GM18498 (cell line): Measurements from ENCODE around the gene CNNM3.
A peak's percentile ranks its signal among the peaks of the same experiment; 100 is the strongest.

Source experiments
- ATAC-seq: cut with Tn5 transposase; IDR thresholded peaks from one replicate; pipeline ENCODE4 v1.9.1; 2021; ENCODE audit warnings: mild to moderate bottlenecking, moderate library complexity; ENCODE audit not compliant: unreplicated experiment

The CNNM3 gene

DNA sequence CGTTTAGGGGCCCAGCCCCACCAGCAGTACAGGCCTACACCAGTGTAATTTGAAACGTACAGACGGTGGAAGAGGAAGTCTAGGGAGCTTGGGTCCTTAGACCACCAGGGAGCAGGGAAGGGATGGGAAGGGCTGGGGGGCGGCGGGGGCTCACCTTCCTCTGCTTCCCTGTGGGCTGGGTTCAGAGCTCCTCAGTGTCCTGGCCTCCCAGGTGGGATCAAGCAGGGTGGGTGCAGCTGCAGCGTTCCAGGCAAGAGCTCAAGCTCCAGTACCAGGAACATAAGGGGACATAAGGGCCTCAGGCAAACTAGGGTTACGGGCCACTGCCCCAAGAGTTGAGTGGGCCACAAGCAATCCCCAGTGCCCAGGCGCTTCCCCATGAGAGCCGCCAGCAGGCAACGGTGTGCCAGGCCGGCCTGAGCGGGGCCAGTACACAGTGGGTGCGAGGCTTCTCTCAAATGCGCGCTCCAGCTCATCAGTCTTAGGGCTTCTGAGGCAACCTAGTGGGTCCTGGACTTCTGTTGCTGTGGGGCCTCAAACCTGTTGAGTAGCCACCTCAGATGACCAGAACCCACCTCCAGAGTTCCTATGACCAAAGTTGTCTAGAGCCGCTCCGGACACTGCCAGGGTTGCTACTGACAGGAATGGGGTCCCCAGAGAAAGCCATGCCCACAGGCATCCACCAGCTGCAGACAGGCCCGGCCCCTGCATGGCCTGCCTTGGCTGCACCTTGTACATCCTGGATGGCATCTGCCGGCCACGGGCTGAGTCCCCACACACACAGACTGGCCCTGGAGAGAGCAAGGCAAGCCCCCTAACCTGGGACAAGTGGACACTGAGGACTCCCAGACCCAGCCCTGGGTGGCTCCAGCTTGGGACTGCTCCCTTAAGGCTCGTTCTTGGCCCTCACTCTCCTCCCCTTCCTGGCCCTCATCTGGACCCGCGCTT, 22.6 kb downstream of the CNNM3 start:
- ATAC-seq, result no peak

DNA sequence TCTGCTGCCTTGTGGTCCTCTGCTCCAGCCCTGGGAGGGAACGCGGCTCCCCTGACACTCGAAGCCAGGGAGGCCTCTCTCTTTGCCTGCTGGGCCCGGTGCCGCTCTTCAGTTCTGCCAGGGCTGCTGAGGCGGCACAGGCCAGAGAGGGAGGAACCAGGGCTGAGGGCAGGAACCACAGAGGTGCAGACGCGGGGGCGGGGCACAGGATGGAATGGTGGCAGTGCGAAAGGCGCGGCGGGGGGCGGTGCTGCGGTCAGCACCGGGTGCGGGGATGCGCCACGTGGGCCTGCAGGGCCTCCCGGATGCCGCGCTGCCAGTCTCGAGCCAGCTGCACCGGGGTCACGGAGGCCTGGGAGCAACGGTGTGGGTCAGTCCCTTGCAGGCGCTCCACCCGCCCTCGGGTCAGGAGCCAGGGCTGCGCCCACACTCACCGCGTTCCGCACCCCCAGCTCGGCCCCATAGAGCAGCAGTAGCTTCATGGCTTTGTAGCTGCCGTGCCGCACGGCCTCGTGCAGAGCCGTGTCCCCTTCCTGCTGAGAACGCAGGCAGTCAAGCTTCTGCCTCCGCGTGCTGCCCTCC, 23.3 kb downstream of the CNNM3 start:
- peak; percentile 85 for ATAC-seq

- ATAC-seq, result no peak
Measured at GRCh38 chr2:96839875-96840850, 24.1 kb downstream of the CNNM3 start.

DNA sequence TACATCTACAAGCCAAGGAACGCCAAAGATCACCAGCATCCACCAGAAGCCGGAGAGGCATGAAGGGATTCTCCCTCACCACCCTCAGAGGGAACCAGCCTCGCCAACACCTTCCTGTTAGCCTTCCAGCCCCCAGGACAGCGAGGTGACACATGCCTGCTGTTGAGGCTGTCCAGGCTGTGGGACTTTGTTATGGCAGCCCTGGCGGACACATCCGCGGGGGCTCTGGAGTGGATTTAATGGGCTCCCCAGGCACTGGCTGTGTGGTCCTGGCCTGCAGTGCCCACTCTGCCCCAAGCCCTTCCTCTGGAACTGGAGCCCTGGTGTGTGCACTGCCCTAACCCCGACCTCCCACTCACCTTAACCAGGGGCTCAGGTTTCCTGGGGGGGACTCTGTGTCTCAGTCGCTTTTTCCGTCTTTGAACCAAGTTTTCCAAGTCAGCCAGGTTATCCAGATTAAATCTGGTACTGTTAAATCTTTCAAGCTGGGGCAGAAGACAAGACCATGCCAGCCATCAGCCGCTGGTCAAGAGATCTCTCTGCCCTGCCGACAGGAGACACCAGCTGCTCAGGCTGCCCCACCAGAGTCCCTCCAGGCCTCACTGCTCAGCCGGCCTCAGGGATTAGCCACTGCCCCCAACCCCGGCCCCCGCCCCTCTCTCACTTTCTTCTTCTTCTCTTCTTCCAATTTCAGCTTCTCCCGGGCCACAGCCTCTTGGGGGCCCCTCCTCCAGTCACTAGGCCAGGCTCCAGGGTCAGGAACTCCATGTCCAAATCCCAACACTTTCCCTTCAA, 25.8 kb downstream of the CNNM3 start:
- no peak for ATAC-seq

DNA sequence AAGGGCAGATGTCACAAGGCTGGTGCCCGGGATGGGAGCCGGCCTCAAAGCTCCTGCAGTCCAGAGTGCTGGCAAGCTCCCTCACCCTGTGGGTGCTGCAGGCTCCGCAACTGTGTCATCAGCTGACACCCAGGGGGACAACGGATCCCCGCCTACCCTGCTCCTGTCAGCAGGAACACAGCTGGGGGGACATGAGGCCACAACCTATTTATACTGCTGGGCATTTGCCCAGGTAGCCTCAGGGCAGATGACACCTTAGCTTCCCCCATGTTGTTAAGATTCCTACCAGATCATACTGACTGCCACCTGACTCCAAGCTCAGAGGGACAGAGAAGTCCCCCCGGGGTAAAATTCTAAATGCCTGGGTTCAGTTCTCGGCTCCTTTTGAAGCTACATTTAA, 26.5 kb downstream of the CNNM3 start:
- no peak for ATAC-seq

DNA sequence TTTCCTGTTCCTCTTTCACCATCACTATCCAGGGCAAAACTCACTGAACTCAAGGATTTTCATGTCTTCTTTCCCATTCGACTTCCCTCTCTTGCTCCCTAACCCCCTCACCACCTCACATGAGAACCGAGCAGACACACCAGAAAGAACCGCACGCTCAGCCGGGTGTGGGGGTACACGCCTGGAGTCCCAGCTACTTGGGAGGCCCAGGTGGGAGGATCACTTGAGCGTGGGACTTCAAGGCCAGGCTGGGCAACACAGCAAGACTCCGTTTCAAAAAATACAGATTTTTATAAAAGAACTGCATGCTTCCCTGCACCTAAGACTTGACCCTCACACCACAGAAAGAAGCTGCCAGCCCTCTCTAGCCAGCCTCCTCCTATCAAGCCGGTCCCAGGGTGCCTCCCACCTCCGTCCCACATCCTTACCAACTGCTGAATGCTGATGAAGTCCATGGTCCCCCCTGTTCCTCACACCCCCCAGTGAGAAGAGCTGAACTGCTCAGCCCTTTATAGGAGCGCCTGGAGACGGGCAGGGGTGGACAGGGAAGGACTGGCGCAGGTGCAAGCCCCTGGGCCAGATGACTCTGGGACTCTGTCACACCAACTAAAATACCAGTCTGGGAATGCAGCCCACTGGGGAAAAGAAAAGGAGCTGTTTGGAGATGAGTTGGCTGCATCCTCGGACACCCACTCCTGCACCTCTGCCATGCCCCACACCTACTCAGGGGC, 27.6 kb downstream of the CNNM3 start, which contains the start of gene ANKRD23:
Gene ANKRD23 (minus strand): TSS at position 484 of the 731 bp plus-strand sequence. CDS start 29 bp downstream, at position 455.
- no peak for ATAC-seq

GRCh38 chr2:96844405-96844808, 28.3 kb downstream of the CNNM3 start:
- ATAC-seq, result no peak

- ATAC-seq, result no peak
Measured at GRCh38 chr2:96846825-96847224, 30.8 kb downstream of the CNNM3 start.

GRCh38 chr2:96847586-96847985, 31.5 kb downstream of the CNNM3 start:
- ATAC-seq, result no peak

- ATAC-seq, result no peak
Measured at GRCh38 chr2:96848264-96848663, 32.2 kb downstream of the CNNM3 start.

DNA sequence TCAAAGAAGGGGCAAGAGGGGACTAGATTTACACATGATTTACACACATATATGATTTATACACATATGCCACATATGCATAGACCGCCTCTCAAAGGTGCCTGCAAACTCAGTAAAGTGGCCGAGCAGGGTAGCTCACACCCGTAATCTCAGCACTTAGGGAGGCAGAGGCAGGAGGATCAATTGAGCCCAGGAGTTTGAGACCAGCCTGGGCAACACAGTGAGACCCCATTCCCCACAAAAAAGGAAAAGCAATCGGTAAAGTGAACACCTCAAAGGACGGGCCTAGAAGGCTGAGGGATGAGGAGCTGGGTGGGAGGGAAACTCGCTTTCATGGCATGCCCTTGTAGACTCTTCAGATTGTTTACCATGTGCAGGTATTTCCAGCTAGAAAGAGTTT, 36.6 kb downstream of the CNNM3 start:
- no peak for ATAC-seq

- no peak for ATAC-seq
Measured at GRCh38 chr2:96853321-96853720, 37.3 kb downstream of the CNNM3 start.

GRCh38 chr2:96856776-96857666, 41.0 kb downstream of the CNNM3 start:
- ATAC-seq, result peak; percentile 18

GRCh38 chr2:96857667-96858372, 41.8 kb downstream of the CNNM3 start, which contains the start of gene ANKRD39:
TSS of gene ANKRD39 (minus strand) at chr2:96858016. CDS start at chr2:96857987, 29 bp downstream.
- peak; percentile 94 for ATAC-seq

DNA sequence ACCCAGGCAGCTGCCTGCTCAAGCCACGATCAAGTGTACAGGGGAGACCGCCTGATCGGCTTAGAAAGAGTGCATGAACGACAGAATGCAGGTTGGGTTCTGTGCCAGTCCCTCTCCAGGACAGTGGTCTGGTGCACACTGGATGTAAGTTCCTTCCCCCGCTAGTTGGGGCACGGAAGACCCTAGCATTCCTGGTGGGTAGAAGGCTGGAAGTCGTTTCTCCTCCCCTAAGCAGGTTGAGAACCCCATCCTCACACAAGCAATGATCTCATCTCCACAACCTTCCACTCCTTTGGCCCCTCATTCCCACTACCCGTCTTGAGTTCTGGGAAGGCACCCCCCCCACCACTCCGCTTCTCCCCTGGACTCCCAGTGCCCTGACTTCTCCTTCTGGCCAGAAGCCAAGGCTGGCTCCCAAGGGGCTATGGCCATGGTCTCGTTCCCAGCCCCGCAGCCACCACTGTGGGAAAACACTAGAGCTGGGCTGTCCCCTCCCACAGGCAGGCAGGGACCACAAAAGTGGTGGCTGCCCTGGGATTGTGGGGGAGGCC, 43.1 kb downstream of the CNNM3 start:
- no peak for ATAC-seq

DNA sequence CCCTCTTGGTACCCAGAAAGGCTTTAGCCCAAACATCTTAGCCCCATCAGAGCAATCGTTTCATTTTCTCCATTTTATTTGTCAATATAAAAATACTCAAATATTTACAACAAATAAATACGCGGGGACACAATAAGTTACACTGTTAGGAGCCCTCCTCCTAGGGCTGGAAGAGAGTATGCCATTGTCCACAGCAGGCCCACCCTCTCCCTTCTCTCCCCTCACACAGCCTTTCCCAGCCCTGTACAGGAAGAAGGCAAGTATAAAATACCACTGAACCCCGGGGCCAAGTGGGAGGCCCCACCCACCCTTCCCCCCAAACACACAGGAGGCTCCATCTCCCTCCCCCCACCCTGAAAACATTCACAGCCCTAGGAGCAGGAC, 43.6 kb downstream of the CNNM3 start:
- no peak for ATAC-seq
